ENCODE data around the gene ACOT8.
A peak's percentile ranks its signal among the peaks of the same experiment; 100 is the strongest.
"Not testable (repeated sequence)": the region's sequence is repeated elsewhere in the genome, so short reads cannot be mapped to it uniquely, and the experiment has no call there.

The ACOT8 gene

GRCh38 chr20:45857114-45857881 is at the start of gene ACOT8, which contains the start of gene ZSWIM3:
Gene ACOT8 (minus strand): TSS chr20:45857392. CDS start chr20:45857315, 77 bp downstream.
Gene ZSWIM3 (plus strand): TSS chr20:45857614. CDS start chr20:45857826, 212 bp downstream.
- peak; percentile 94 for DNase-seq

- peak; percentile 51 for DNase-seq
Observed at GRCh38 chr20:45905505-45906079, 48.4 kb upstream of the ACOT8 start.

GRCh38 chr20:45904583-45905504 is 47.7 kb upstream of the ACOT8 start:
- DNase-seq: no peak

- DNase-seq: no peak
Observed at GRCh38 chr20:45902199-45902701, 45.1 kb upstream of the ACOT8 start.

GRCh38 chr20:45901332-45901731 is 44.1 kb upstream of the ACOT8 start:
- DNase-seq: not testable (repeated sequence)

- no peak for DNase-seq
Observed at GRCh38 chr20:45899046-45899835, 42.0 kb upstream of the ACOT8 start.

GRCh38 chr20:45898285-45898684 is 41.1 kb upstream of the ACOT8 start:
- no peak for DNase-seq

GRCh38 chr20:45897692-45898091 is 40.5 kb upstream of the ACOT8 start:
- DNase-seq: no peak

GRCh38 chr20:45897289-45897688 is 40.1 kb upstream of the ACOT8 start:
- DNase-seq: no peak

GRCh38 chr20:45896641-45897161 is 39.5 kb upstream of the ACOT8 start:
- DNase-seq: no peak

GRCh38 chr20:45894797-45895196 is 37.6 kb upstream of the ACOT8 start:
- no peak for DNase-seq

- no peak for DNase-seq
Observed at GRCh38 chr20:45893831-45894230, 36.6 kb upstream of the ACOT8 start.

- DNase-seq: no peak
Observed at GRCh38 chr20:45892828-45893500, 35.8 kb upstream of the ACOT8 start.

- no peak for DNase-seq
Observed at GRCh38 chr20:45892049-45892825, 35.0 kb upstream of the ACOT8 start.

GRCh38 chr20:45890985-45891983 is 34.1 kb upstream of the ACOT8 start, which contains the start of the genes CTSA and NEURL2:
Gene CTSA (plus strand): TSS chr20:45891335. CDS start chr20:45891569, 234 bp downstream.
Gene NEURL2 (minus strand): TSS chr20:45891208. CDS start chr20:45890991, 217 bp downstream.
- peak; percentile 91 for DNase-seq

- no peak for DNase-seq
Observed at GRCh38 chr20:45890077-45890984, 33.1 kb upstream of the ACOT8 start.

- DNase-seq: no peak
Observed at GRCh38 chr20:45888681-45889080, 31.5 kb upstream of the ACOT8 start.

GRCh38 chr20:45887346-45887715 is 30.1 kb upstream of the ACOT8 start, which contains the start of gene SPATA25:
Gene SPATA25 (minus strand): TSS chr20:45887622. CDS start chr20:45887590, 32 bp downstream.
- DNase-seq: no peak
